Measurements from ENCODE around the gene HOXA4. TPM values are rescaled to one million over a fixed set of nuclear protein-coding genes. Genes with fewer than 3 reads are reported as not detected.

The HOXA4 gene
- total RNA-seq, 1 donor from 2014 or later = 14.6 TPM

- peak overlapping the region; percentile 74 for H3K4me3 ChIP-seq (ENCODE audit: low read depth, low read length)
- DNase-seq (ENCODE audit: low read depth) = no peak
- TF ChIP-seq, protein P1, sequence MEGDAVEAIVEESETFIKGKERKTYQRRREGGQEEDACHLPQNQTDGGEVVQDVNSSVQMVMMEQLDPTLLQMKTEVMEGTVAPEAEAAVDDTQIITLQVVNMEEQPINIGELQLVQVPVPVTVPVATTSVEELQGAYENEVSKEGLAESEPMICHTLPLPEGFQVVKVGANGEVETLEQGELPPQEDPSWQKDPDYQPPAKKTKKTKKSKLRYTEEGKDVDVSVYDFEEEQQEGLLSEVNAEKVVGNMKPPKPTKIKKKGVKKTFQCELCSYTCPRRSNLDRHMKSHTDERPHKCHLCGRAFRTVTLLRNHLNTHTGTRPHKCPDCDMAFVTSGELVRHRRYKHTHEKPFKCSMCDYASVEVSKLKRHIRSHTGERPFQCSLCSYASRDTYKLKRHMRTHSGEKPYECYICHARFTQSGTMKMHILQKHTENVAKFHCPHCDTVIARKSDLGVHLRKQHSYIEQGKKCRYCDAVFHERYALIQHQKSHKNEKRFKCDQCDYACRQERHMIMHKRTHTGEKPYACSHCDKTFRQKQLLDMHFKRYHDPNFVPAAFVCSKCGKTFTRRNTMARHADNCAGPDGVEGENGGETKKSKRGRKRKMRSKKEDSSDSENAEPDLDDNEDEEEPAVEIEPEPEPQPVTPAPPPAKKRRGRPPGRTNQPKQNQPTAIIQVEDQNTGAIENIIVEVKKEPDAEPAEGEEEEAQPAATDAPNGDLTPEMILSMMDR (conservative IDR thresholded peaks at IDR 0.05; ENCODE audit: low read depth, low read length) = no peak
Measured at GRCh38 chr7:27117887-27118491, 12.6 kb downstream of the HOXA4 start.

DNA sequence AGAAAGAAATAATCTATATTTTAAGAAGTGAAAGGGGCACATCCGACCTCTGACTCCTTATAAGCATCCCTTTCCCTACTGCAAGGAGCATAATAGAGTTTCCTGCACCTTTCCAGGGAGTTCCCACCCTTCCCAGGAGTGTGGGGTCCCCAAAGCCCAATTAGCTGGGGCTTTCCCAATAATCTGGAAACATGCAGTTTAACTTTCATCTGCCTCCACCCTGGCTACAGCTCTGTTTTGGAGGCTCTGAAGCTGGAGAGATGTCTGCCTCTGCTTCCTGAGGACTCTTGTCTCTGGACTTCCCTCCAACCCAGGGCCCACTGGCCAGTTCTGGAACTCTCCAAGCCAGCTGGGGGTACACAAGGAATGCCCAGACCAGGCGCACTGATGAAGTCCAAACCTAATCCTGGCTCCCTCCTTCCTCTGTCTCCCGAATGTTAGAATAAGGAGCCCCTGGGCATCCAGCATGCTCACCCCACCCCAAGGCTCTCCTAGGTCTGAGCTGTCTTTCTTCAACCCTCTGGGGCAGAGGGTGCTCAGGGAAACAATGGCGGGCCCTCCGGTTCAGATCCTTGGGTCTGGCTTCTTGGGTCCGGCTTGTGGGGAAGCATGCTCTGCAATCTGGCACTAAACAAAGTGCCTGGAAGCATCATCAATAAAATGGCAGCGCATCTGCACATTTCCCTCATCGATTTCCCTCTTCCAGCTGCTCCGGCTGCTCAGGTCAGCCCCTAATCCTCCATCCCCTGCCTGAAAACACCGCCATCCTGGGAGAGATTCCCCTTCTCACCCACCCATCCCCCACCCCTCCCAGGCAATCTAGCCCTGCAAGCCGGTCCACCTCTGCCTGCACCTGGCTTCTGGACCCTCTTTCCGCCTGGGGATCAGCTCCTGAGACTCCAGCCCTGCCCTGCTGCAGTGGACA is 13.3 kb downstream of the HOXA4 start:
- H3K4me3 ChIP-seq (ENCODE audit: low read depth, low read length) = peak overlapping the region; percentile 74
- DNase-seq (ENCODE audit: low read depth) = no peak
- TF ChIP-seq, protein P1 (conservative IDR thresholded peaks at IDR 0.05; ENCODE audit: low read depth, low read length) = no peak

DNA sequence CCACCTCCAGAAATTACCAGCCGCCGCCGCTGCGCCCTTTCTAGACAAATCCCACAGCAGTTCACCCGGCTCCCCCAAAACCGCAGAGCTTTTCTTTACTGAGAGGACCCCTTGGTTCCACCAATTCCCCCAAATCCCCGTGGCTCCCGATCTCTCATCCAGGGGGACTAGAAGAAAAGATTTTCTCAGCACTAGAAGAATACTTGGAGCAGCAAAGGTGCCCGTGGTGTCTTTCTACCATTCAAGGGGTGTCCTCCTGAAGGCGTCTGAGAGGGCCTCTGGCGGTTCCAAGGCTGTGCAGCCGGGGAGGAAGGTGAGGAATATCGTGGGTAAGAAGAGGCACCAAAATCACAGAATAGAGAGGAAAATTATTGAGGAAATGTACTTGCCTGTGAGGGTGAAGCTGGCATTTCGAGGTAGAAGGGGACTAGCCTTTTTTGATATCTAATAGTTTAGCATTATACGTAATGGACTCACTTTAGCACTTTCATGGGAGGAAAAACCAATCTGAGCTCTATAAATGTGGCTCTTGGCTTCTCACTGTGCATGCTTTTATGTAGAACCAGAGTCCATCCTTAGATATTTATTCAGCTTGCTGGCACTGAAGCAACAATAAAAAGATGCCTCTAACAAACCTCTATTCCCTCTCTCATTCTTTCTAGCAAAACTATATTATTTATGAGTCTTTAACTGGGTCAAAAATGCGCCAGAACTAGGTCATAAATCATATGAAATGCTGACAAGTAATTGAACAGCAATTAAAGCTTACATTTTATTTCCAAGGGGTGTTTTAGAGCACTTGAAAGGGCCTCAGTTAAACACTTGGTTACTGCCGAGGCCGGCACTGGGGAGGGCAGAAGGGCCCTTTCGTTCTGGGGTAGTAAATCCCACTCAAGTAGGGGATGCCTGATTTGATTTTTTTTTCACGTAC is 14.3 kb downstream of the HOXA4 start:
- H3K4me3 ChIP-seq (ENCODE audit: low read depth, low read length) = peak overlapping the region; percentile 74
- TF ChIP-seq, protein P1 (conservative IDR thresholded peaks at IDR 0.05; ENCODE audit: low read depth, low read length) = no peak
- DNase-seq (ENCODE audit: low read depth) = no peak

- peak overlapping the region; percentile 74 for H3K4me3 ChIP-seq (ENCODE audit: low read depth, low read length)
- TF ChIP-seq, protein P1 (conservative IDR thresholded peaks at IDR 0.05; ENCODE audit: low read depth, low read length) = no peak
- no peak for DNase-seq (ENCODE audit: low read depth)
Measured at GRCh38 chr7:27115221-27116026, 15.1 kb downstream of the HOXA4 start.

DNA sequence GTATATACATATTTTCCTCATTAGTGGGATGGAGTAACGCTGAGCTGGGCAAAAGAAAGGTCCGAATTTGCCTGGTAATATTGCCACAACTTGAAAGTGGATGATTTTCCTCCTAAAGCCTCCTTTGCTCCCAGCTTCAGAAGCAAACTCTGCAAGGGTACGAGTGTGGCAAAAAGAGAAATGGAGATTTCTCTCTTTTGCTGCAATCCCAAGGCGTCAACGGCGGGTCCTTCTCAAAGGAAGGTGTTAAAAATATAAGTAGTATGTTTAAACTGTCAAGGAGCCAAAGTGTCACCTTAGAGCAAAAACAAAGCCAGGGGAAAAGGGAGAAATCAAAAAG is 15.7 kb downstream of the HOXA4 start:
- TF ChIP-seq, protein P1 (conservative IDR thresholded peaks at IDR 0.05; ENCODE audit: low read depth, low read length) = no peak
- H3K4me3 ChIP-seq (ENCODE audit: low read depth, low read length) = peak overlapping the region; percentile 74

More for the DNA sequence above, 15.7 kb downstream of the HOXA4 start:
- no peak for DNase-seq (ENCODE audit: low read depth)

All from epithelial cell of proximal tubule (primary cell).